ENCODE results near the gene EXO1.

DNA sequence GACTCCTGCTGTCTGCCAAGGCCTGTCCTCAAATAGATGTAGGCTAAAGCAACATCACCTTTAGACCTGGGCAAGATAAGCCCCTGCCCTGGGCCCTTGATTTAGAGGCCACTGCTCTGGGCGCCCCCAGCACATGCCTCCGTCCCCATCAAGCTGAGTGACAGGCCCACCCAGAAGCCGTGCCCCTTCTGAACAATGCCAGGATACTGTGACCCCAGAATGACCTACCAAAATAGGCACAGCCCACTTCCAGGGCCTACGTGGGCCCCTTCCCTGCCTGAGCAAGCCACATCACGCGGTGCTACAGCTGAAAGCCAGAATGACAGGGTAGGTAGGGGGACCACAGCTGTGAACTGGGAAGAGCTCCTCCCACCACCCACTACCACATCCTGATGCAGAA lies 84.8 kb downstream of the EXO1 start:
- no peak for TF ChIP-seq ZBTB7A (IDR thresholded peaks at IDR 0.05; ENCODE audit: low read depth)
- no peak for TF ChIP-seq TCF12 (IDR thresholded peaks at IDR 0.05; ENCODE audit: low read depth)
- no peak for TF ChIP-seq EP300 (IDR thresholded peaks at IDR 0.05; ENCODE audit: borderline replicate concordance)
- TF ChIP-seq RAD21 (IDR thresholded peaks at IDR 0.05; ENCODE audit: low read depth) = no peak
- TF ChIP-seq YY1 (IDR thresholded peaks at IDR 0.05; ENCODE audit: low read depth) = no peak
- TF ChIP-seq MAX (IDR thresholded peaks at IDR 0.05) = no peak
- TF ChIP-seq TAF1 (IDR thresholded peaks at IDR 0.05; ENCODE audit: low read depth) = no peak
- TF ChIP-seq TEAD4 (IDR thresholded peaks at IDR 0.05) = no peak
- TF ChIP-seq FOXM1 (IDR thresholded peaks at IDR 0.05; ENCODE audit: borderline replicate concordance, low read depth) = no peak
- TF ChIP-seq CEBPB (IDR thresholded peaks at IDR 0.05) = no peak
- TF ChIP-seq NFIC (IDR thresholded peaks at IDR 0.05) = no peak
- TF ChIP-seq CREB1 (IDR thresholded peaks at IDR 0.05; ENCODE audit: low read depth) = no peak
- TF ChIP-seq, protein P1, sequence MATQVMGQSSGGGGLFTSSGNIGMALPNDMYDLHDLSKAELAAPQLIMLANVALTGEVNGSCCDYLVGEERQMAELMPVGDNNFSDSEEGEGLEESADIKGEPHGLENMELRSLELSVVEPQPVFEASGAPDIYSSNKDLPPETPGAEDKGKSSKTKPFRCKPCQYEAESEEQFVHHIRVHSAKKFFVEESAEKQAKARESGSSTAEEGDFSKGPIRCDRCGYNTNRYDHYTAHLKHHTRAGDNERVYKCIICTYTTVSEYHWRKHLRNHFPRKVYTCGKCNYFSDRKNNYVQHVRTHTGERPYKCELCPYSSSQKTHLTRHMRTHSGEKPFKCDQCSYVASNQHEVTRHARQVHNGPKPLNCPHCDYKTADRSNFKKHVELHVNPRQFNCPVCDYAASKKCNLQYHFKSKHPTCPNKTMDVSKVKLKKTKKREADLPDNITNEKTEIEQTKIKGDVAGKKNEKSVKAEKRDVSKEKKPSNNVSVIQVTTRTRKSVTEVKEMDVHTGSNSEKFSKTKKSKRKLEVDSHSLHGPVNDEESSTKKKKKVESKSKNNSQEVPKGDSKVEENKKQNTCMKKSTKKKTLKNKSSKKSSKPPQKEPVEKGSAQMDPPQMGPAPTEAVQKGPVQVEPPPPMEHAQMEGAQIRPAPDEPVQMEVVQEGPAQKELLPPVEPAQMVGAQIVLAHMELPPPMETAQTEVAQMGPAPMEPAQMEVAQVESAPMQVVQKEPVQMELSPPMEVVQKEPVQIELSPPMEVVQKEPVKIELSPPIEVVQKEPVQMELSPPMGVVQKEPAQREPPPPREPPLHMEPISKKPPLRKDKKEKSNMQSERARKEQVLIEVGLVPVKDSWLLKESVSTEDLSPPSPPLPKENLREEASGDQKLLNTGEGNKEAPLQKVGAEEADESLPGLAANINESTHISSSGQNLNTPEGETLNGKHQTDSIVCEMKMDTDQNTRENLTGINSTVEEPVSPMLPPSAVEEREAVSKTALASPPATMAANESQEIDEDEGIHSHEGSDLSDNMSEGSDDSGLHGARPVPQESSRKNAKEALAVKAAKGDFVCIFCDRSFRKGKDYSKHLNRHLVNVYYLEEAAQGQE (IDR thresholded peaks at IDR 0.05; ENCODE audit: low read depth) = no peak
- no peak for TF ChIP-seq USF1 (IDR thresholded peaks at IDR 0.05)

All from Ishikawa (cell line).